Mammary epithelial cell (primary cell): Measurements from ENCODE around the gene STARD6.

Experiments
- EZH2 ChIP-seq: IDR thresholded peaks from 2 replicates; pipeline ENCODE4 v1.6.1; 2012; ENCODE audit warnings: low read length, inconsistent platforms, borderline replicate concordance
- TF ChIP-seq, protein P1 (sequence below), 2 donors: IDR thresholded peaks in 1 of 2; conservative IDR thresholded peaks in 1 of 2; 2 replicates each; pipeline ENCODE4 v1.5.1; 2011 to 2012; ENCODE audit warnings: inconsistent platforms in 2 of 2, low read length in 2 of 2, mild to moderate bottlenecking in 2 of 2, control low read depth in 1 of 2, low read depth in 1 of 2; ENCODE audit not compliant: insufficient read depth in 1 of 2; ENCODE audit errors: extremely low read depth in 1 of 2

DNA sequence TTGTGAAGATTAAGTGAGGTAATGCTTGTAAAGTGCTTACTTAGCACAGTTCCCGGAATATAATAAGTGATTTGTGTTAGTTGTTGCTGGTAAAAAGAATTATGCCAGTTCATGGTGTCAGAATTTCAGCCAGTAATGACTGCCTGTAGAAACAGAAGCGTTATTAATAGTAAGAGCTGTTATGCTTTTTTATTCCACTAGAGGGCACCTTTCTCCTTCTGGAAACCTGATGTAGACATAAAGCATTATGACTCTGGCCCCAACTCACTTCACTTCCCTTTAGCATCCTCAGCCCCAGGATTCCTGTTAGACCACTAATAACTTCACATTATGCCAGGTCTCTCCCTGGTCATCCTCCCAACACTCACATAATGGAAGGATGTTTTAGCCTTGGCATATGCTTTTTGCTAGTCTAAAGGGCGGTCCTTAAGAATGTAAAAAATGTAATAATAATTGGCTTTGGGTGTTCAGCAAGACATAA lies 34.9 kb upstream of the STARD6 start:
- TF ChIP-seq, protein P1, sequence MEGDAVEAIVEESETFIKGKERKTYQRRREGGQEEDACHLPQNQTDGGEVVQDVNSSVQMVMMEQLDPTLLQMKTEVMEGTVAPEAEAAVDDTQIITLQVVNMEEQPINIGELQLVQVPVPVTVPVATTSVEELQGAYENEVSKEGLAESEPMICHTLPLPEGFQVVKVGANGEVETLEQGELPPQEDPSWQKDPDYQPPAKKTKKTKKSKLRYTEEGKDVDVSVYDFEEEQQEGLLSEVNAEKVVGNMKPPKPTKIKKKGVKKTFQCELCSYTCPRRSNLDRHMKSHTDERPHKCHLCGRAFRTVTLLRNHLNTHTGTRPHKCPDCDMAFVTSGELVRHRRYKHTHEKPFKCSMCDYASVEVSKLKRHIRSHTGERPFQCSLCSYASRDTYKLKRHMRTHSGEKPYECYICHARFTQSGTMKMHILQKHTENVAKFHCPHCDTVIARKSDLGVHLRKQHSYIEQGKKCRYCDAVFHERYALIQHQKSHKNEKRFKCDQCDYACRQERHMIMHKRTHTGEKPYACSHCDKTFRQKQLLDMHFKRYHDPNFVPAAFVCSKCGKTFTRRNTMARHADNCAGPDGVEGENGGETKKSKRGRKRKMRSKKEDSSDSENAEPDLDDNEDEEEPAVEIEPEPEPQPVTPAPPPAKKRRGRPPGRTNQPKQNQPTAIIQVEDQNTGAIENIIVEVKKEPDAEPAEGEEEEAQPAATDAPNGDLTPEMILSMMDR (conservative IDR thresholded peaks at IDR 0.05 in 1 of 2, IDR thresholded peaks at IDR 0.05 in 1 of 2; ENCODE audit: extremely low read depth in 1 of 2, insufficient read depth in 1 of 2, low read depth in 1 of 2, low read length in 2 of 2): peak; percentile 68 to 72
- TF ChIP-seq EZH2: no peak
